ENCODE data around the gene TNC. TPM values are rescaled to one million over a fixed set of nuclear protein-coding genes. Genes with fewer than 3 reads are reported as not detected.

TNC gene
- total and polyA plus RNA-seq, 2 donors (not counting 3 experiments of a cell fraction or from before 2014, with no cell fraction given), result 0.29 TPM; not detected in 1

DNA sequence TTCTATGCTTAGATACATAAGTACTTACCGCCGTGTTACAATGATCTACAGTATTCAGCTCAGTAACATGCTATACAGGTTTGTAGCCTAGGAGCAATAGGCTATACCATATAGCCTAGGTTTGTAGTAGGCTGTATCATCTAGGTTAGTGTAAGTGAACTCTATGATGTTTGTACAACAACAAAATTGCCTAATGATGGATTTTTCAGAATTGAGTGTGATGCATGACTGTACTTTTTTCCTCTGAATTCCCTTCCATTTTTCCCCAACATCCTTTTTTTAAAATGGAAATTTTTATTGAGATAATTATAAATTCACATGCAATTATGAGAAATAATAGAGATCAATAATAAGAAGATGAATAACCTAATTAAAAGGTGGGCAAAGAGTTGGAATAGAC is 119.6 kb downstream of the TNC start:
- H2AFZ ChIP-seq (ENCODE audit: low read depth, low read length), result no peak overlapping the region
- no peak overlapping the region for H3K4me2 ChIP-seq (ENCODE audit: insufficient read depth, low read length)
- intact Hi-C loops (cut with micrococcal nuclease) (no loop called here), dilution Hi-C loops (cut with MboI; ENCODE audit: extremely low pct_ligation_motif_present, low sequenced_read_pairs) (no loop called here)
- H3K36me3 ChIP-seq (ENCODE audit: control insufficient read depth in 2 of 2, extremely low read depth in 1 of 2, insufficient read depth in 2 of 2, low read length in 2 of 2), result no peaks in the 10 kb centered on the region
- H3K4me3 ChIP-seq (replicated peaks in 1 of 3; ENCODE audit: insufficient read depth in 1 of 3, low read depth in 1 of 3, low read length in 3 of 3), result no peak overlapping the region
- BruUV-seq (replicated peaks), result no TSS peak
- ChIA-PET POLR2A (no interaction called here), CTCF (no interaction called here)
- peaks cover 0 to 4% of the 10 kb centered on the region in 2 experiments for H3K27me3 ChIP-seq (ENCODE audit: control insufficient read depth in 2 of 2, insufficient read depth in 2 of 2, low read length in 2 of 2)
- no peak for DNase-seq (ENCODE audit: low read depth, low spot score)
- TF ChIP-seq GATA2 (IDR thresholded peaks at IDR 0.05; ENCODE audit: insufficient read depth, insufficient read length, low read depth, low read length) (no peak), EZH2 (IDR thresholded peaks at IDR 0.05; ENCODE audit: borderline replicate concordance, low read depth, low read length, severe bottlenecking) (no peak), POLR2AphosphoS5 (IDR thresholded peaks at IDR 0.05; ENCODE audit: insufficient read depth, low read depth, low read length) (no peak), MAX (IDR thresholded peaks at IDR 0.05; ENCODE audit: insufficient read depth, insufficient read length) (no peak), POLR2A (IDR thresholded peaks at IDR 0.05; ENCODE audit: low read depth, low read length) (no peak), FOS (IDR thresholded peaks at IDR 0.05; ENCODE audit: borderline replicate concordance, insufficient read depth, low read length) (no peak), JUN (IDR thresholded peaks at IDR 0.05; ENCODE audit: borderline replicate concordance, insufficient read depth, insufficient read length, low read depth) (no peak), MYC (IDR thresholded peaks at IDR 0.05; ENCODE audit: low read depth, low read length) (no peak)
- TF ChIP-seq, protein P1, sequence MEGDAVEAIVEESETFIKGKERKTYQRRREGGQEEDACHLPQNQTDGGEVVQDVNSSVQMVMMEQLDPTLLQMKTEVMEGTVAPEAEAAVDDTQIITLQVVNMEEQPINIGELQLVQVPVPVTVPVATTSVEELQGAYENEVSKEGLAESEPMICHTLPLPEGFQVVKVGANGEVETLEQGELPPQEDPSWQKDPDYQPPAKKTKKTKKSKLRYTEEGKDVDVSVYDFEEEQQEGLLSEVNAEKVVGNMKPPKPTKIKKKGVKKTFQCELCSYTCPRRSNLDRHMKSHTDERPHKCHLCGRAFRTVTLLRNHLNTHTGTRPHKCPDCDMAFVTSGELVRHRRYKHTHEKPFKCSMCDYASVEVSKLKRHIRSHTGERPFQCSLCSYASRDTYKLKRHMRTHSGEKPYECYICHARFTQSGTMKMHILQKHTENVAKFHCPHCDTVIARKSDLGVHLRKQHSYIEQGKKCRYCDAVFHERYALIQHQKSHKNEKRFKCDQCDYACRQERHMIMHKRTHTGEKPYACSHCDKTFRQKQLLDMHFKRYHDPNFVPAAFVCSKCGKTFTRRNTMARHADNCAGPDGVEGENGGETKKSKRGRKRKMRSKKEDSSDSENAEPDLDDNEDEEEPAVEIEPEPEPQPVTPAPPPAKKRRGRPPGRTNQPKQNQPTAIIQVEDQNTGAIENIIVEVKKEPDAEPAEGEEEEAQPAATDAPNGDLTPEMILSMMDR (IDR thresholded peaks at IDR 0.05; ENCODE audit: extremely low read depth in 1 of 2, insufficient read depth in 1 of 2, low read depth in 1 of 2, low read length in 2 of 2), result no peak
- no peak overlapping the region for H3K27ac ChIP-seq (ENCODE audit: insufficient read depth, low read depth, low read length)
- no peak for FAIRE-seq
- H3K9me3 ChIP-seq (replicated peaks; ENCODE audit: control insufficient read depth, insufficient read depth, low read length), result no peaks in the 10 kb centered on the region
- no peaks in the 10 kb centered on the region for H3K79me2 ChIP-seq (ENCODE audit: control insufficient read depth, insufficient read depth, low read length)
- H3K4me1 ChIP-seq (ENCODE audit: control insufficient read depth, extremely low read depth, insufficient read depth, low read length), result no peaks in the 10 kb centered on the region
- no peaks in the 10 kb centered on the region for H3K9me1 ChIP-seq (replicated peaks; ENCODE audit: control insufficient read depth, extremely low read depth, insufficient read depth, low read length)
- H4K20me1 ChIP-seq (replicated peaks; ENCODE audit: control insufficient read depth, extremely low read depth, insufficient read depth, low read length), result no peaks in the 10 kb centered on the region
- no peak overlapping the region for H3K9ac ChIP-seq (replicated peaks; ENCODE audit: extremely low read depth, insufficient read depth, low read length)

All from endothelial cell of umbilical vein (primary cell).